Neural progenitor cell (in vitro differentiated cells): ENCODE results near the gene AK8.

ENCODE experiments used
- EZH2 ChIP-seq: fragments of 200-600 bp; sonication (generic); IDR thresholded peaks from 2 replicates; pipeline ENCODE4 v1.6.1; 2017; ENCODE audit warnings: antibody characterized with exemption, mild to moderate bottlenecking, moderate library complexity
- EZH2phosphoT487 ChIP-seq: fragments of 200-600 bp; sonication (generic); IDR thresholded peaks from 2 replicates; pipeline ENCODE4 v1.6.1; 2017; ENCODE audit warnings: antibody characterized with exemption
- TF ChIP-seq, protein P1 (sequence below): fragments of 200-600 bp; sonication (generic); IDR thresholded peaks from 2 replicates; pipeline ENCODE4 v1.5.1; 2017; ENCODE audit warnings: antibody characterized with exemption, mild to moderate bottlenecking

GRCh38 chr9:132894346-132894745 is 16.3 kb upstream of the AK8 start:
- TF ChIP-seq, protein P1, sequence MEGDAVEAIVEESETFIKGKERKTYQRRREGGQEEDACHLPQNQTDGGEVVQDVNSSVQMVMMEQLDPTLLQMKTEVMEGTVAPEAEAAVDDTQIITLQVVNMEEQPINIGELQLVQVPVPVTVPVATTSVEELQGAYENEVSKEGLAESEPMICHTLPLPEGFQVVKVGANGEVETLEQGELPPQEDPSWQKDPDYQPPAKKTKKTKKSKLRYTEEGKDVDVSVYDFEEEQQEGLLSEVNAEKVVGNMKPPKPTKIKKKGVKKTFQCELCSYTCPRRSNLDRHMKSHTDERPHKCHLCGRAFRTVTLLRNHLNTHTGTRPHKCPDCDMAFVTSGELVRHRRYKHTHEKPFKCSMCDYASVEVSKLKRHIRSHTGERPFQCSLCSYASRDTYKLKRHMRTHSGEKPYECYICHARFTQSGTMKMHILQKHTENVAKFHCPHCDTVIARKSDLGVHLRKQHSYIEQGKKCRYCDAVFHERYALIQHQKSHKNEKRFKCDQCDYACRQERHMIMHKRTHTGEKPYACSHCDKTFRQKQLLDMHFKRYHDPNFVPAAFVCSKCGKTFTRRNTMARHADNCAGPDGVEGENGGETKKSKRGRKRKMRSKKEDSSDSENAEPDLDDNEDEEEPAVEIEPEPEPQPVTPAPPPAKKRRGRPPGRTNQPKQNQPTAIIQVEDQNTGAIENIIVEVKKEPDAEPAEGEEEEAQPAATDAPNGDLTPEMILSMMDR: no peak
- TF ChIP-seq EZH2phosphoT487 (no peak), EZH2 (no peak)
